ENCODE measurements around the gene EIF3D.

EIF3D gene, protein sequence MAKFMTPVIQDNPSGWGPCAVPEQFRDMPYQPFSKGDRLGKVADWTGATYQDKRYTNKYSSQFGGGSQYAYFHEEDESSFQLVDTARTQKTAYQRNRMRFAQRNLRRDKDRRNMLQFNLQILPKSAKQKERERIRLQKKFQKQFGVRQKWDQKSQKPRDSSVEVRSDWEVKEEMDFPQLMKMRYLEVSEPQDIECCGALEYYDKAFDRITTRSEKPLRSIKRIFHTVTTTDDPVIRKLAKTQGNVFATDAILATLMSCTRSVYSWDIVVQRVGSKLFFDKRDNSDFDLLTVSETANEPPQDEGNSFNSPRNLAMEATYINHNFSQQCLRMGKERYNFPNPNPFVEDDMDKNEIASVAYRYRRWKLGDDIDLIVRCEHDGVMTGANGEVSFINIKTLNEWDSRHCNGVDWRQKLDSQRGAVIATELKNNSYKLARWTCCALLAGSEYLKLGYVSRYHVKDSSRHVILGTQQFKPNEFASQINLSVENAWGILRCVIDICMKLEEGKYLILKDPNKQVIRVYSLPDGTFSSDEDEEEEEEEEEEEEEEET

DNA sequence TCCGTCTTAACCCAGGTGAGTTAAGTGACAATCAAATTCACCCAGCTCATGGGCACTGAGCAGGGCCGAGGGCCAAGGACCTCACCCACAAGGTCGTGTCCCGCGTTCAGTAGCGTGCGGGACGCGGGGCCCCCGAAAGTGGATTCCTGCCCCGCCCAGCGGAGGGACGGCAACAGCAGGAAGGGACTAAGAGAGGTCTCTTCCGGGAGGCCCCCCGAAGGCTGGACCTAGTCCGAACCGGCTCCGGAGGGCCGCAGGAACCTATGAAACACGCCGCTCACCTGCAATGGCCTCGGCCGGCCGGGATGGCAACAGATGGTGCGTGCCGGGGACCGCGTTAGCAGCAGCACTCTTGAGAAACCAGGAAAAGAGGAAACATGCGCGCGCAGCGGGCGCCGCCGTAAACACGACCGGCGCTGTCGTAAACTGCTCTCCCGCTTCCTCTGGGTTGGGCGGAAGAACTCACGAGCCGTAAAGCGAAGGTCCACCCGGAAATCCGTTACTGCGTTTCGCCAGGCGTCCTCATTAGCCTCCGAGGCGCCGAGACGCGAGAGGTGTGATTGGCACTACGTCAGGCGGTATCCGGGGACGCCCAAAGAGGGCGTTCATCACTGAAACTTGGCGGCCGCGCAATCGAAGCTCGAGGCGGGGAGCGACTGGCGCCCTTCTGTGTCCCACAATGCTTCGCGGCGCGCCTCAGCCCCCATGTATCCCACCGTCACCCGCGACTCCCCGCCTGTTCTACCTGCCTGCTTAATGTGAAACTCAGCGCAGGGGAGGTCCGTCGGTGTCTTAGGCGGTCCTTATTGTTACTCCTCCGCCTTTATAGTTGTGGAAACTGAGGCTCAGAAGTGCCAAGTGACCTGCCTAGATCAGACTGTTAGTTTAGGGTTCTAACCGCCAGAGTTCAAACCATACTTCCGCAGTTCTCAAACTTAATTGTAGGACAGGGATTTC, at the start of gene EIF3D:
Gene EIF3D, minus strand, starts transcription at position 372 of the 957 bp plus-strand sequence. CDS start 3,045 bp downstream, outside the sequence.
- DNase-seq, result peak; percentile 99

DNA sequence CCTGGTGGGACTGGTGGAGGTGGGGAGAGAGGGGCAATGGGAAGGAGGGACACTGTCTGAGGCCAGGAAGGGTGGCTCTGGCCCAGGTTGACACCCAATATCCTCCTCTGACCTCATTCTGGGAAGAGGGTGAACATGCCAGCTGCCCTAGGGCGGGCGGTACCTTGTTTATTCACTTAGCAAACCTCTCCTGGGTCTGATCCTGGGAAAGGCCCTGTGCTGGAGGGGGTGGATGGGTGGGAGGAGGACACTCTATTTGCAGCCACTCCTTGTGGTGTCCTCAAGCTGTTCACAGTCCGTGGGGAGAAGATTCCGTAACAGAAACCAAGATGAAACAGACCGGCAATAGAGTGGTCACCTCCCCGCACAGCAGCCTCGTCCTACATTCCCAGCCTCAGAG, 49.7 kb upstream of the EIF3D start:
- DNase-seq, result no peak

DNA sequence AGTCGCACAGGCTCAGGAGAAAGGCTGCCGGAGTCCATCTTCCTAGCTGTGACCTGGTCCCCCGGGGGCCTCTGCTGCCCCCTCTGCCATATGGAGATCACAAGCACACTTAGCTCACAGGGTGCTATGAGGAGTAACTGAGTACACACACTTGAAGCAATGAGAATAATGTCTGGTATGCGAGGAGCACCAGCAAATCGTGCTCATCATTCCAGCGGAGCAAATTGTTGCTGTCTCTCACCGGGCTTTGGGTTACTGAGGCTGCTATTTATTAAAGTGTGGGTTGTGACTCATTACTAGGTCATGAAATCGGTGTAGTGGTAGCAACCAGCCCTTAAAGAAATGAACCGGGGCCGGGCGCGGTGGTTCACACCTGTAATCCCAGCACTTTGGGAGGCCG, 48.1 kb upstream of the EIF3D start:
- no peak for DNase-seq

DNA sequence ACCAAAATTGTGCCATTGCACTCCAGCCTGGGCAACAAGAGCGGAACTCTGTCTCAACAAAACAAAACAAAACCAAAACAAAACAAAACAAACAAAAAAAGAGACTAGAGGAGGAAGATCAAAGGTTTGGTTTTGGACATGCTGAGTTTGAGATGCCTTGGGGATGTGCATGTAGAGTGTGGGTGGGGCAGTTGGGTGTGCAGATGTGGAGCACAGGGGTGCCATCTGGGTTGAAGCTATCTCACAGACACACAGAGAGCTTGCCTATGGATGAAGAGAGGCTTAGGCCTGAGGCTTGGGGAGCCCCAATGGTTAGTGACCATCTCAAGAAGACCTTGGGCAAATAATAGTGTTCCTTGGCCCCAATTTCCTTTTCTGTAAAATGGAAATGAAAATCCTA, 45.8 kb upstream of the EIF3D start:
- DNase-seq, result no peak

DNA sequence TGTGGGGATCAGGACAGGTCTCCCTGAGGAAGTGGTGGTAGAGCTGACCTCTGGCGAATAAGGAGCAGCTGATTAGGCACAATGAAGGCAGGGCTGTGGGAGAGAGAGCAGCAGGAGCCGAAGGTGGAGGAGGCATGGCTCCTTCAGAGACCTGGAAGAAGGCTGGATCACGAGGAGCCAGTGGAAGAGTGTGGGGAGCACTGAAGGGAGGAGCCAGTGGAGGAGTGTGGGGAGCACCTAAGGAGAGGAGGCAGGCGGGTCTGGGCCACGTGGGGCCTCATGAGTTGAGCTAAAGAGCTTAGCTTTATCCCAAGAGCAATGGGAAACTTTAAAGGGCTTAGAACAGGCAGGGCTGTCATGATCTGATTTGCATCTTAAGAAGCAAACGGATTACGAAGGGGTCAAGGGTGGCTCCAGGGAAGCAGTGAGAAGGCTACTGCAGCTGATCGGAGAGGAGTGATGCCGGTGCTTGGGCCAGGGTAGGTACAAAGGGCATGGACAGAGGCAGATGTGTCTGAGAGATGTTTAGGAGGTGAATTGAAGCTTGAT, 44.9 kb upstream of the EIF3D start:
- DNase-seq, result no peak

DNA sequence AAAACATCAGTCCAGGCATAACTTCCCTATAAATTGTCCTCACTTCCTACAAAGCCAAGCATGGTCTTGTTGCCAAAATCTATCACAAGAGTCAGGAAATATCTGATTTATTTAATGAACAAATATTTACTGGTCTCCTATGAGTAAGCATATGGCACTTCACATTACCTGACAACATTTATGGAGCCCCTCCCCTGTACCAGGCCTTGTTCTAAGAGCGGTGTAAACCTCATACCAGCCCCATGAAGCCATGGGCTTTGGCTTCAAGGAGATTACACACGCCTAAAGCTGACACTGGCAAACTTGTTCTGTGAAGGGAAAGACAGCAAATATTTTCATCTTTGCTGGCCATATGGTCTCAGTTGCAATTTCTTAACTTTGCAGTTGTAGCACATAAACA, 43.0 kb upstream of the EIF3D start:
- no peak for DNase-seq

DNA sequence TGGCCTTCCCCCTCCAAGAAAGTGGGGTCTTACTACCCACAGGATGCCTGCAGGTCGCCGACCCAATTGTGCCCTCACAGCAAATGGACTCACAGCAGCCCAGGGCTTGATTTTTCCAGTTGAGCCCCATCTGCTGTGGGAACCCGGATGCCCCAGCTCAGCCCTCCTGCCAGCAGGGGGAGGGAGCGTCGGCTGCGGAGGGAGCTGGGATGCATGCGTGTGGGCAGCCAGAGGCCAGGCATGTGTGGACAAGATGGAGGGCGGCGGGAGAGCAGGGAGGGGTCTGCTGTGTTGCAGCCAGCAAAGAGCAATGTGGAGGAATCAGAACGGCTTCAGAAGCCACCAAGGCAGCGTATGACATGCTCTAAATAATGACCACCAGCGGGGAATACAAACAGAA, 41.0 kb upstream of the EIF3D start:
- DNase-seq, result peak in 1 of 2 experiments; percentile 48

DNA sequence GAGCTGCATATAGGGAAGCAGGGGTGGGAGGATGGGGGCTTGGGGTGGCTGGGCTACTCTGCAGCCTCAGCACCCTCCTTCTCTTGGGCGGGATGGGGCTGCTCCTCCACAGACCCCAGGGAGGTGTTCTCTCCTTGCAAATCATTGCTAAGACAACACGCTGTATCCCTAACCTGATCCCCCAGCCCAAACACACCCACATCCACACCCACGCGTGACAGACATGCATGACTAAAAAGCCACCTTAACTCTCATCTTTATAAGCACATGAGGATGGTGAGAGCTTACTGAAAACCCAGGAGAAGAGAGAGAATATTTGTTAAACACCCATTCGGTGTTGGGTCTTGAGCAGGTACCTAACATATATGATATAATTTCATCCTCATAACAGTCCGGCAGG, 39.9 kb upstream of the EIF3D start:
- no peak for DNase-seq

DNA sequence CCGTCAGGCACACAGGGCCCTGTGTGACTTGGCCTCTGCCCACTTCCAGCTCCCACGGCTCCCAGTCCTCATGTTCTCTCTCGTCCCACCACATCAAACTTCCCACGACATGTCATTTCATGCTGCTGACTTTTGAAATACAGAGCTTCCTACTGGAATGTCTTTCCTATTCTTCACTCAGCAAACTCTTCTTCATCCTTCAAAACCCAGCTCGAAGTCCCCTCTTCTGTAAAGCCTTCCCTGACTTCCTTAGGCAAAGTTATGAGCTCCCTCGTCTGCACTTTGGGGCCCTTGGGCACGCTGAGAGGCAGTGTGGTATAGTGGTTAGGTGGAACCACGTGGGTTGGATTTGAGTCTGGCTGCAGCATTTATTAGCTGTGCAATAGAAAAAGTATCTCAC, 37.8 kb upstream of the EIF3D start:
- DNase-seq, result no peak

DNA sequence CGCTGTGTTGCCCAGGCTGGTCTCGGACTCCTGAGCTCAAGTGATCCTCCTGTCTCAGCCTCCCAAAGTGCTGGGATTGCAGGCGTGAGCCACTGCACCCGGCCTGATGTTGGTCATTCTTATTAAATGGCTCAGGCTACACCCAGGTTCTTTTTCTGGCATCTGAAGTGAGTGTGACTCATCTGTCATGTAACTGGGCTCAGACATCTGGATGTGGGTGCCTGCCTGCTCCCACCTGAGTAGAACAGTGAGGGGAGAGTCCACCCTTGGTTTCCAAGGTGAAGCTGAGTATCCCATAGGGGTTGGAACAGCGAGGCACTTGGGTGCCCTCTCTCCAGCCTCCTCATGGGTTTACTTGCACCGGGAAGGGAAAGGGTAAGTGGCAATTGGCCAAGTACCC, 36.7 kb upstream of the EIF3D start:
- no peak for DNase-seq

DNA sequence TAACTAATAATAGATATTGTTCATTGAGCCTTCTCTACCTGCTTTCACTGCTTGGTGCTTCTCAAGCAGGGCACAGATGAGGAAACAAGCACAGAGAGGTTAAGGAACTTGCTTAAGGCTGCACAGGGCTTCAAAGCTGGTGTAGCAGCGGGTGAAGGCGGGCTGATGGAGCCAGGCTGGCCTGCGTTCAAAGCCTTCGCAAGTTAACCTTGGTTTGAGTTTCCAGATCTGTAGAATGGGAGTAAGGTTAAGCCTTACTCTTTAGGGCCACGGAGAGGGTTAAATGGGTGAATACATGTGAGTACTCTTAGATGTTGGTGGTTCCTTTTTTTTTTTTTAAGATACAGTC, 36.2 kb upstream of the EIF3D start:
- DNase-seq, result no peak

DNA sequence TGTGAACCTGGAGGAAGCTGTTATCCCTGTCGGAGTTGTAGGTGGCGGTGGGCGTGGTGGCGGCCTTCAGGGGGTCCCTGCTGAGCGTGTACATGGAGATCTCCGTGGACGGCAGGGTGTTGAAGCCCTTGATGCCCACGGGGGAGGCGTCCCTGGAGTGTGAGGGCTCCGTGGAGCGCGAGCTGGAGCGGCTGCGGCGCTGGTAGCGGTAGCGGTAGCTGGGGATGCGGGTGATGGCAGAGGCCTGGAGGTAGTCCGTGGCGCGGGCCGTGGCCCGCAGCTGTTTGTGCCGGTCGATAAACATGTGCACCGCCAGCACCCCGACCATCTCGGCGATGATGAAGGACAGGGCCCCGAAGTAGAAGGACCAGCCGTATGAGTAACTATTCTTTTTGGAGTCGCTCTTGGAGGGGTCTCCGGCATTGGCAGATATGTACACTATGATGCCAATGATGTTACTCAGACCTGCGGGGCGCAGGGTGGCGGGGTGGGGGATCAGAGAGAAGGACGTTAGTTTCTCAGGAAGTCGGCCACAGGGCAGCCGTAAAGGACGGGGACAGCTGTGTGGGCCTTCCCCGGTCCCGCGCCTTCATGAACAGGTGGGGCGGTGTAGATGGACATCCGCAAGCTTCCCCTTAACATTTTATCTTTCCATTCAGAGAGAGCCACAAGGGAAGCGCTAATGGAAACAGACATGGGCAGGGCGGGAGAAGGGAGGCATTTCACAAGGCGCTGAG, 35.6 kb upstream of the EIF3D start:
- DNase-seq, result no peak

DNA sequence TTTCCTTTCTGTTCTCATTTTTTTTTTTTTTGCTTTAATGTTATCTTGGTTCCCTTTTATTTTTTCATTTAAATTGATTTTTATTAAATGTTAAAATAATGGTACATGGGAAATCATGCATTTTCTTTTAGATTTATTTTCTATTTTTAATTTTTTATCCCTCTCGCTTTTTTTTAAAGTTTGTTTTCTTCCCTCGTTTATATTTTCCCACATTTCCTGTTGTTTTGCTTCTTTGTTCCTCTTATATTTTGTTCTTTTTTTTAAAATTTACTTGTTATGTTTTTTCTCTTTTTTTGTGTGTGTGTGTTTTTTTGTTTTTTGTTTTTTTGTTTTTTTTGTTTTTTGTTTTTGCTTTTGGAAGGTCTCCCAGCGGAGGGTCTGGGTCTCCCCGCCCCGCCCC, 34.9 kb upstream of the EIF3D start:
- DNase-seq, result no peak

DNA sequence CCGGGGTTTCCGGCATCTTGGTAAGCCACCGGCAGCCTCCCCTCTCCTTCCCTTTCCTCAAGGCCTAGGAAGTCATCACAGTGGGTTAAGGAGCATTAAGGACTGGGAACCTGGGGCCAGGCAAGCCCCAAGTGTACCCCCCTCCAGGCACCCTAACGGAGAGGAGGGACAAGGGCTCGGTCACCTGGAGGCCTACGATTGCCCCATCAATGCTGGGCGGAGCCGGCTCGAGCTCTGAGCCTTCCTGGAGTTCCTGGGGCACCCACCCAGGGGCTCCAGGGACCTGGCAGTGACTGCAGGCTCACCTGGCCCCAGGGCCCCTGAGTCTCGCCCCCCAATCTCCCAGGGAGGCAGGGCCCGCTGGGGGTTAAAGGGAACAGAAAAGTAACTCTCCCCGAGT, 34.5 kb upstream of the EIF3D start:
- no peak for DNase-seq

DNA sequence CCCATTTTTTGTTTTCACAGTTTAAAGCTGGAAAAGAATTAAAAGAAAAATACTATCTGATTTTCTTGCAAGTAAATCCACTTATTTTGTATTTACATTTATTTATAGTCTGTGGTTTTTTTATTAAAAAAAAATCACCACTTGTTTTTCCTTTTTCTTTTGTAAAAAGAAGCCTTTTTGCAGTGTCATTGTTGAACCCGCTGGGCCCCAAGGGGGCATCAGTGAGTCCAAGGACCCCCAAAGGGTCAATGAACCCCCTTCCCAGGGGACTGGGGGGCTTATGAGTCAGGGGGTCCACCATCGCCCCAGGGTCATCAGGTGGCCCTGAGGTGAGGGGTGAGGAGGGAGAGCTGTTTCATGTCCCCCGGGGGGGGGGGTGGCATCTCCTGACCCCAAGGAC, 34.0 kb upstream of the EIF3D start:
- DNase-seq, result no peak

DNA sequence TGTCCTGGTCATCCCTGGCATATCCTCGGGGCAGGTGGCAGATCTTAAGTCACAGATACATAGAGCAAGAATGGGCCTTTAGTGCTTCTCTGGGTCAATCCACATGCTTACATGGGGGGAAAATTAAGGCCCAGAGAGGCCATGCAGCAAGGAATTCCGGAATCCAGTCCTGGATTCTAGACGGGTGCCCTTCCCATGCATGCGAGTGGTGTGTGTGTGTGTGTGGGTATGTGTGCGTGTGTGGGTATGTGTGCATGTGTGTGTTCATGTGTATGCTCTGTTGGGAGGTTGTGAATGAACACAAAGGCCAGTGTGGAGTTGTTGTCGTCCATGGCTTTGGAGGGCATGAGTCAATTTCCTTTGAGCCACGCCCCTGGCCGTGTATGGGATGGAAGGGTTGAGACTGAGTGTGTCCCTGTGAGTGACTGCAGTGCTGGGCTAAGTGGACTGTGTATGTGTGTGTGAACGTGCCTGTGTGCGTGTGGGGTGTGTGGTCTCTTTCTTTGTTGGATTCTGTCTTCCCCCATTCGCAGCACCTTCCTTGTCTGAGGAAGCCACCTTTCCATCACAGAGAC, 33.4 kb upstream of the EIF3D start:
- no peak for DNase-seq

DNA sequence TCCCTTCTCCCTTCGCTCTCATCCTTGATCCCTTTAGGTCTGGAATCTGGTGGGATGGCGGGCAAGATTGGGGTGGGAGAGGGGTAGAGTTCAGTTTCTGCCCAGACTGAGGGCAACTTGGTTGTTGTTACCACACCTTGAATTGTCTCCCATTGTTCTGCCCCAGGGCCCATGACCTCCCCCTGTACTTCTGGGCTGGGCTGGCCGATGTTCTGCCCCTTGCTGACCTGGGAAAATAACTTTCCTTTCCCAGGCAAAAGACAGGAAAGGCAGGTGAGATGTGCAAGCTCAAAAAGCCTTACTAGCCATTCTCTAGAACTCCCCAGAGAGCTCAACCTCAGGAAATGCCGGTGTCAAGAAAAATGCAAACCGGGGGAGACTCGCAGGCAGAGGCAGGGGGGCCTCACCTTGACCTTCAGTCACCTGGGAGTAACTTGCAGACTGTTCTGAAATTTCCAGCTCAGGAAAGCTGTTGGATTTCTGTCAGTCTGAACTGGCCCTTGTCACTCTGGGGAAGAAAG, 32.4 kb upstream of the EIF3D start:
- DNase-seq, result no peak

DNA sequence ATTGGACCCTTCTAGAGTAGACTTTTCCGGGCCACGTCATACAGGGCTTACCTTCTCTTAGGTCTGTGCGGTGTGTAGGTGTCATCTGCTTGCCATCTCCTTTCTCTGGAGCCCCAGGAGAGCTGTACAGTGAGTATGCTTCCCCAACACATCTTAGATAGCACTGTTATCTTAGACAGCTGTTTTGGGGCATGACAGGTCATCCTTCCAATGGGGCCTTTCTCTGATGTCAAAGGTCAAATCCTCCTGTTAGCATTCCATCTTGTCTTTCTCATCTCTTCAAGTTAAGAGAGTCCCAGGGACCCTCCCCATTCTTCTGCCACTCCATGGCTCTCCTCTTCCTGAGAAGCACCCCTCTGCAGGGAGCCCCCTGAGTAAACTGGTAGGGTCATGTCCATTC, 31.0 kb upstream of the EIF3D start:
- no peak for DNase-seq

DNA sequence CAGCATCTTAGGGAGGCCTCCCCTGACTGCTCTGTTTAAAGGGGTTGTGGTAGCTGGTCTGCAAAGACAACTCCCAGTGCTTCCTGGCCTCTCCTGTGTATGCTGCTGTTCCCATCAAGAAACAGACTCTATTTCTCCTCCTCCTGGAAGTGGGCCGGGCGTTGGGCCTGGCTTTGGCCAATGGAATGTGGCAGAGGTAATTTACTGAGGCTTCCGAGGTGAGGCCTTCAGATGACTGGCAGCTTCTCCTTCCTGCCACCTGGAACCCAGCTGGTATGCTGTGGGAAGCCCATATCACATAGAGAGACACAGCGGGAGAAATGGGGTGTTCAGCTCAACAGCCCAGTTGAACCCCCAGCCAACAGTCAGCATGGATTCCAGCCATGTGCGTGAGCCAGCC, 25.1 kb upstream of the EIF3D start:
- no peak for DNase-seq

DNA sequence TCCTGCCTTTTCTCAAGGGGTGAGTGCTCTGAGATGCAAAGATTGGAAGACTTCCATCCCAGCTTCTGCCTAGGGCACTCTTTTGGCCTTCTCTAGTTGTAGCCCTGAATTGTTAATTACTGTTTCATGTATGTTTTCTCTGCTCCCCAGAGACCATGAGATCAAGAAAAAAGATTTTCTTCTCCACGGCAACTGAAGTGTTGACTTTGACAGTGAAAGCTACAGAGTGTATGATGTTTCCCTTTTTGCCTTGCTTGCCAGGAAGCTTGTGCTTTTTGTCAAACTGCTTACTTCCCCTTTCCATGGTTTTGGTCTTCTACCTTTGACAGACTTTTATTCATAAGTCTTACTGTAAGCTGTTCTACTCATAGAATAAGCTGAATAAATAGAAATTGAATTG, 23.3 kb upstream of the EIF3D start:
- DNase-seq, result no peak

DNA sequence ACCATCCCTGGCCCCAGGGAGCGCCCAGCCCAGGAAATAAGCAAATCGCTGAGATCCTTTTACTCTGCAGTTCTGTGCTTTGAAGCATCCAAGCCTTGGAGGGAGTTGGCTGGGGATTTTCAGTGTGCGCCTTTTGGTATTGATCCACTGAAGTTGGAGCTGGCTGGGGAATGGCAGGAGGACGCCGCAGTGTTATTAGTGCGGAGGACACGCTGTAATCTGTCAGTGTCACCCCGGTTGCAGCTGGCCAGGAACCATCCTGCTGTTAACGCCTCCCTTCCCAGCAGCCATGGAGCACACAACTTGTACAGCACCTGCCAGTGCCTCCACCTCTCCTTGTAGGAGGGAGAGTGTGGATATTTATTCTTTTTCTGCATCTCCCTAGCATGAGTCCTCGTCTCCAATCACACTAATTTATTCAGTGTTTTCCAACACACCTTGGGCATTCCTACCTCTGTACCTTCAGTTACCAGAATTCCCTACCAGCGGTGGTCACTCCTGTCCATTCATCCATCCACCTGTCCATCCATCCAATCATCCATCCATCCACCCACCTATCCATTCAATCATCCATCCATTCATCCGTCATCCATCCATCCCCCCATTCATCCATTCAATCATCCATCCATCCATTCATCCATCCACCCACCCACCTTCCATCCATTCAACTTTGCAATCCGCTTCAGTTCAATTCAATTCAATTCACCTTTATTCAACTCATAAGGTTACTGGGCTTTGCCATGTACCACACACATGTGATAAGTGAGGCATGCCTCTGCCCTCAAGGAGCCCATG, 21.9 kb upstream of the EIF3D start:
- DNase-seq, result no peak

Data from SHP77 (cell line).